ENCODE measurements around the gene FIBCD1.

FIBCD1 gene

DNA sequence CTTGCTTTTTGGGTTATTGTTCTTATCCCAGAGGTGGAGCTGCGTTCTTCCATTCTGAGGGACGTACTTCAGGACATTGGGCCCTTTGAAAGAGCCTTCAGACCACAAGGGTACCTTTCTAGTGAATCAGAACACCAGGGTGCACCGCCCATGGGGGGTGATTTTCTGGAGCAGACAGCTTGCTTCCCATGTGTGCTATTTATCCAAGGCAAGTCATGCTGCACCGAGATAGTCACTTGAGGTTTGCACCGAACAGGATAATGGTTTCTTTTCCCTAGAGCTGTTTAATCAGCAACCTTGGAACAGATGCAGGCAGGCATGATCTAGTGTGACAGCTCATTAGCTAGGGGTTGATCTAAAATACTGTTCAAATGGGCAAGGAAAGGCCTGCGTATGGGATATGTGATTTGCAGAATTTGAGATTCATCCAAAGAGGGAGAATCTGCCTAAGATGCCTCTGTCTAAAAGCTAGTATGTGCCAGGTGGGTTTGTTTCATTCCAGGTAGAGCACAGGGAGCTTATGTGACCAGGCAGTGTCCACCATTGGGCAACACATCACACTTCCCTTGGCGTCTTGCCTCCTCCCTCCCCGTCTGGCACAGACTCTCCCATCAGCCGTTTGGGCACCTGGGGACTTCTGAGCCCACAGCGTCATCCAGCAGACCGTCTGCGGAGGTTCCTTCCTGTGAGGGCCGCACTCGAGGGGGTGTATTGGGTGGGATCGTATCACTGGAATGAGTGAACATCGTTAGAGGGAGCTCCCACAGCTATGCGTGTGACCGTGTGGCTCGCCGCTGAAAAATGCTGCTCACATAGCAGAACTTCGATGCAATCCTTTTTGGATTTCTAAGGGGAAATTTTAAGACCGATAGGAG, 80.9 kb downstream of the FIBCD1 start:
- no peak for DNase-seq (ENCODE audit: low read depth)

DNA sequence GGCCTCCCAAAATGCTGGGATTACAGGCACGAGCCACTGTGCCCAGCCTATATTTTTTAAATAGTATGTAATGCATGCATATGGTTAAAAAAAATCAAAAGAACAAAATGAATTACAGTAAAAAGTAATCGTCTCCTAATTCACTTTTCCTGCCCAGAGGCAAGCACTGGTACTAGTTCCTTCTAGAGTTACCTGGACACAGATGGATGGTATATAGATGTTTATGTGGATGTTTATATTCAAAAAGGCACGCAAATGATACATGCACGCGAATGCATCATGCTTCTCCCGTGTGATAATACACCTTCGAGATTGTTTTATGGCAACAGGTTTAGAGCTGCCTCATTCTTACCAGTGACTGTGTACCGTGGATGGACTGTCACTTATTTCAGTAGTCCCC, 82.6 kb downstream of the FIBCD1 start:
- no peak for DNase-seq (ENCODE audit: low read depth)

DNA sequence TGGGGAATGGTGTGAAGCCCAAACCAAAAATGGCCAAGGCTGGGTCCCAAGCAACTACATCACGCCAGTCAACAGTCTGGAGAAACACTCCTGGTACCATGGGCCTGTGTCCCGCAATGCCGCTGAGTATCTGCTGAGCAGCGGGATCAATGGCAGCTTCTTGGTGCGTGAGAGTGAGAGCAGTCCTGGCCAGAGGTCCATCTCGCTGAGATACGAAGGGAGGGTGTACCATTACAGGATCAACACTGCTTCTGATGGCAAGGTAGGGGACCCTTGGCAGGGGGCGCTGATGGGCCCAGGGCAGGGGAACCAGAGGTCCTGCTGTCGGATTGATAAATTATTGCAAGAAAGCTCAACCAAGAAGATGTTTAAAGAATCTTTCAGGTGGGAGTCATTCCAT, 84.2 kb downstream of the FIBCD1 start:
- no peak for DNase-seq (ENCODE audit: low read depth)

DNA sequence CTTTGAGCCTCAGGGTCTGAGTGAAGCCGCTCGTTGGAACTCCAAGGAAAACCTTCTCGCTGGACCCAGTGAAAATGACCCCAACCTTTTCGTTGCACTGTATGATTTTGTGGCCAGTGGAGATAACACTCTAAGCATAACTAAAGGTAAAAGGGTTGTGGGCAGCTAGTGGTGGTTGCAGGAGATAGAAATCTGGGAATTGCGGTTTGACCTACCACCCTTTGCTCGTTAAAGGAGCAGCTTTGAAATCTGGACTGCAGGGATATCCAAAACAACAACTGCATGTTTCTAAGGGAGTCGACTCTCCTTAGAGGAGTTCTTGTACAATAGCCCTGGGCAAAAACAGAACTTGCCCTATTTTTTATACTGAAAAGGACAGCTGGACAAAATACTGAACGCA, 85.0 kb downstream of the FIBCD1 start:
- DNase-seq (ENCODE audit: low read depth) = no peak

DNA sequence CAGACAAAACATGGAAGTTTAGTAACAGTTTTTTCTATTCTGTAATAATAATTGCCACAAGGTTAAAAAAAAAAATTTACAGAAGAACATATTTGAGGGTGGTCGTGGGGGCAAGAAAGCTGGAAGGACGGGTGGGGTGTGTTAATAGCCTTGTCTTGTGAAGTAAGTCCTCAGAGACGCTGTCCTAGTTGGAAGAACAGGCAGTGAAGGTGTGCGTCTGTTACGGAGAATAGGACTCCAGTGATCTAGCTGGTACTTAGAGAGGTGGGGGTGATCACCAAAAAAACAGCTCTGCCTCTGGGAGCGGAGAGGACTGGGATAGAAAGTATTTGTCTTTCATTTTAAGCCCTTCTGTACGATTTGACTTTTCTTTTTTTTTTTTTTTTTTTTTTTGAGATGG, 86.2 kb downstream of the FIBCD1 start:
- no peak for DNase-seq (ENCODE audit: low read depth)

Data from activated T-cell treated with anti-CD3 and anti-CD28 coated beads for 1 hour (primary cell).